Omental fat pad (tissue), 4 donors: Measurements from ENCODE around the gene HIRA. TPM values are rescaled to one million over a fixed set of nuclear protein-coding genes. Genes with fewer than 3 reads are reported as not detected.

Experiments
- ATAC-seq: fragments of 150-250 bp; one replicate; pipeline ENCODE4 v1.9.1; 2016; ENCODE audit warnings: mild to moderate bottlenecking, moderate library complexity; ENCODE audit not compliant: low FRiP score
- DNase-seq: peaks from one replicate; pipeline ENCODE4 v3.0.0-alpha.2; 2019; ENCODE audit warnings: low spot score
- CTCF ChIP-seq, 3 donors: fragments of 450-650 bp; IDR thresholded peaks; one replicate each; pipeline ENCODE4 v1.5.1; 2016 to 2017; ENCODE audit warnings: antibody characterized with exemption in 3 of 3, mild to moderate bottlenecking in 3 of 3, moderate library complexity in 2 of 3
- total RNA-seq, 4 donors: library from RNA; depleted of rRNA; stranded (reverse); fragments of >200 nt; gene quantifications; one replicate each; pipeline ENCODE4 v1.1.0, GENCODE V29; 2016

Gene HIRA
- total RNA-seq, 4 donors from 2014 or later = 20.8 to 32.7 (median 22.6) TPM

- no peak for ATAC-seq
Observed at GRCh38 chr22:19467912-19468311, 36.4 kb upstream of the HIRA start.

GRCh38 chr22:19466848-19467752, 35.6 kb upstream of the HIRA start:
- TF ChIP-seq CTCF (IDR thresholded peaks at IDR 0.05) = no peak
- DNase-seq (no peak), ATAC-seq (no peak)

More at GRCh38 chr22:19467912-19468311, 36.4 kb upstream of the HIRA start:
- no peak for DNase-seq
- no peak for TF ChIP-seq CTCF (IDR thresholded peaks at IDR 0.05)

- no peak for TF ChIP-seq CTCF (IDR thresholded peaks at IDR 0.05)
- ATAC-seq (no peak), DNase-seq (no peak)
Observed at GRCh38 chr22:19466126-19466716, 34.7 kb upstream of the HIRA start.

GRCh38 chr22:19464975-19465374, 33.4 kb upstream of the HIRA start:
- TF ChIP-seq CTCF (IDR thresholded peaks at IDR 0.05) = no peak
- DNase-seq (no peak), ATAC-seq (no peak)

- TF ChIP-seq CTCF (IDR thresholded peaks at IDR 0.05) = no peak
- ATAC-seq = no peak
- no peak for DNase-seq
Observed at GRCh38 chr22:19464546-19464945, 33.0 kb upstream of the HIRA start.

- TF ChIP-seq CTCF (IDR thresholded peaks at IDR 0.05) = no peak
- ATAC-seq (no peak), DNase-seq (no peak)
Observed at GRCh38 chr22:19463491-19464469, 32.2 kb upstream of the HIRA start.
